Type B pancreatic cell (in vitro differentiated cells): ENCODE results near the gene ADGRV1. TPM values are rescaled to one million over a fixed set of nuclear protein-coding genes. Genes with fewer than 3 reads are reported as not detected.

ENCODE experiments used
- DNase-seq: peaks from one replicate; pipeline ENCODE4 v3.0.0; 2021; ENCODE audit warnings: mixed read lengths; ENCODE audit not compliant: unreplicated experiment; ENCODE audit errors: extremely low spot score
- H3K27ac Mint-ChIP-seq: 2 replicates; pipeline ENCODE4 v1.8.0; 2021; ENCODE audit warnings: mild to moderate bottlenecking, mixed read lengths
- H3K27me3 Mint-ChIP-seq: 2 replicates; pipeline ENCODE4 v1.8.0; 2021; ENCODE audit warnings: mixed read lengths
- H3K36me3 Mint-ChIP-seq: 2 replicates; pipeline ENCODE4 v1.8.0; 2021; ENCODE audit warnings: mixed read lengths
- H3K4me1 Mint-ChIP-seq: one replicate; pipeline ENCODE4 v1.8.0; 2021; ENCODE audit warnings: mixed read lengths; ENCODE audit not compliant: unreplicated experiment
- H3K4me3 Mint-ChIP-seq: 2 replicates; pipeline ENCODE4 v1.8.0; 2021; ENCODE audit warnings: mild to moderate bottlenecking, mixed read lengths
- H3K9me3 Mint-ChIP-seq: 2 replicates; pipeline ENCODE4 v1.8.0; 2021; ENCODE audit warnings: mixed read lengths
- total RNA-seq: library from RNA; stranded (reverse); gene quantifications from 2 replicates; pipeline ENCODE4 v1.2.1, GENCODE V29; 2021; ENCODE audit warnings: low replicate concordance
- TF ChIP-seq, protein P1 (sequence below): fragments of 200-600 bp; sonication (generic); conservative IDR thresholded peaks from 2 replicates; pipeline ENCODE4 v1.5.0; 2021; ENCODE audit warnings: antibody characterized with exemption, mild to moderate bottlenecking

Gene ADGRV1
- total RNA-seq, 1 donor from 2014 or later: 29.5 TPM

- Mint-ChIP-seq H3K27ac (peak overlapping the region; percentile 19), H3K9me3 (no peaks in the 10 kb centered on the region), H3K27me3 (no peaks in the 10 kb centered on the region)
These were observed 469.0 kb downstream of the ADGRV1 start for GRCh38 chr5:91027405-91028139.

DNA sequence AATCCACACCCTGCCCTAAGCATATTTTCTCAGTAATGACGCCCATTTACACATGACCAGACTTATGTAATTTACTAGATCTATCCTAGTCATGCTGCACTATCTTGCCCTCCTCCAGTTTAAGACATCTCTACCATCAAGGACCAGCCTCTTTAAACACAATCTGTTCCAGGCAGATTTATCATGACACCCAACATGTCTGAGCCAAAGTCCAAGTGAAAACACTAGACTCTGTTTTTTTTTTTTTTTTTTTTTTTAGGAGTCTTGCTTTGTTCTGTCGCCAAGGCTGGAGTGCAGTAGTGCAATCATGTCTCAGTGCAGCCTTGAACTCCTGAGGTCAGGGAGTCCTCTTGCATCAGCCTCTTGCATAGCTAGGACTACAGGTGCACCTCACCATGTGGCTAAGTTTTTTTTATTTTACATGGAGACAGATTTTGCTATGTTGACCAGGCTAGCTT lies 469.9 kb downstream of the ADGRV1 start:
- H3K36me3 Mint-ChIP-seq: no peaks in the 10 kb centered on the region
- no peaks in the 10 kb centered on the region for H3K9me3 Mint-ChIP-seq
- TF ChIP-seq, protein P1, sequence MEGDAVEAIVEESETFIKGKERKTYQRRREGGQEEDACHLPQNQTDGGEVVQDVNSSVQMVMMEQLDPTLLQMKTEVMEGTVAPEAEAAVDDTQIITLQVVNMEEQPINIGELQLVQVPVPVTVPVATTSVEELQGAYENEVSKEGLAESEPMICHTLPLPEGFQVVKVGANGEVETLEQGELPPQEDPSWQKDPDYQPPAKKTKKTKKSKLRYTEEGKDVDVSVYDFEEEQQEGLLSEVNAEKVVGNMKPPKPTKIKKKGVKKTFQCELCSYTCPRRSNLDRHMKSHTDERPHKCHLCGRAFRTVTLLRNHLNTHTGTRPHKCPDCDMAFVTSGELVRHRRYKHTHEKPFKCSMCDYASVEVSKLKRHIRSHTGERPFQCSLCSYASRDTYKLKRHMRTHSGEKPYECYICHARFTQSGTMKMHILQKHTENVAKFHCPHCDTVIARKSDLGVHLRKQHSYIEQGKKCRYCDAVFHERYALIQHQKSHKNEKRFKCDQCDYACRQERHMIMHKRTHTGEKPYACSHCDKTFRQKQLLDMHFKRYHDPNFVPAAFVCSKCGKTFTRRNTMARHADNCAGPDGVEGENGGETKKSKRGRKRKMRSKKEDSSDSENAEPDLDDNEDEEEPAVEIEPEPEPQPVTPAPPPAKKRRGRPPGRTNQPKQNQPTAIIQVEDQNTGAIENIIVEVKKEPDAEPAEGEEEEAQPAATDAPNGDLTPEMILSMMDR: no peak
- no peak for DNase-seq
- H3K4me3 Mint-ChIP-seq: no peak overlapping the region
- no peaks in the 10 kb centered on the region for H3K27me3 Mint-ChIP-seq
- no peak overlapping the region for H3K27ac Mint-ChIP-seq
- H3K4me1 Mint-ChIP-seq: peaks cover 24% of the 10 kb centered on the region

More at GRCh38 chr5:91027405-91028139, 469.0 kb downstream of the ADGRV1 start:
- H3K4me3 Mint-ChIP-seq: no peak overlapping the region
- DNase-seq: no peak
- no peaks in the 10 kb centered on the region for H3K36me3 Mint-ChIP-seq
- H3K4me1 Mint-ChIP-seq: peaks cover 24% of the 10 kb centered on the region
- TF ChIP-seq, protein P1: no peak

DNA sequence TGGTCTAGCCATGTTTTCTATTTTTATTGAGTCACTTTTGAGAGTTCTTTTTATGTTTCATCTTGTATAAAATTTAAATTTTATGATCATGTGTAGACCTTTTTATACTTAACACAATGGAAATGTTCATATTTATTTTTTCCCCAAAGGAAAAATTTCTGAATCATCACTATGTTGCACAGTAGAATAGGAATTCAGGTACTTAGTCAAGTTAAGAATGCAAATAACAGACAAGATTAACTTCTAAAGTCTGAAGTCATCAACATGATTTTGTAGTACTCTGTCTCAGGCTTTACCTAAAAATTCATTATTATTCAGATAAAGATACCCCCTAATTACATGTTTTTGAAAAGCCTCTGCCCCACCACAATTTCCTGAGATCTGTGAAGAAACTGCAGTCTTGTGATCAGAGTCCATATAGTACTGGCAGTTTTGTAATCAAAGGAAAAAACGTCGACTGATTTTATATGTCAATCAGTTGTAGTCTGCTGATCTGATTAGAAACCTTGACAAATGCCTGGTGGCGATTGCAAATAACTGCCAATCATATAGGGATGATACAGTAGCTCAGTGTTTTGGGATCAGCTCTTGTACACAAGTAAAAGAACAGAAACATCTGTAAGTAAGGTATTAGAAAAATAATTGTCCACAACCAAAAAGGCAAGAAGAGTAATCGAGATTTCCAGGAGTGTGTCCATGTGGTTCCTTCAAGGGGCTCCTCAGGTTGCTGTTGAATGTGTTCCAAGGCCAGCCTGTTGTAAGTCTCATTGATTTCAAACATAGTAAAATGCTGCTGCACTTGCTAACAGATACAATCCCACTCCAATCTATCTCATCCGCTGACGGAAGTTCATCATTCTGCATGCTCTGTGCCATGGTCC lies 472.2 kb downstream of the ADGRV1 start:
- Mint-ChIP-seq H3K36me3 (no peaks in the 10 kb centered on the region), H3K4me1 (peaks cover 17% of the 10 kb centered on the region), H3K27me3 (no peaks in the 10 kb centered on the region), H3K4me3 (no peak overlapping the region), H3K9me3 (no peaks in the 10 kb centered on the region), H3K27ac (no peak overlapping the region)
- no peak for DNase-seq
- TF ChIP-seq, protein P1: no peak

DNA sequence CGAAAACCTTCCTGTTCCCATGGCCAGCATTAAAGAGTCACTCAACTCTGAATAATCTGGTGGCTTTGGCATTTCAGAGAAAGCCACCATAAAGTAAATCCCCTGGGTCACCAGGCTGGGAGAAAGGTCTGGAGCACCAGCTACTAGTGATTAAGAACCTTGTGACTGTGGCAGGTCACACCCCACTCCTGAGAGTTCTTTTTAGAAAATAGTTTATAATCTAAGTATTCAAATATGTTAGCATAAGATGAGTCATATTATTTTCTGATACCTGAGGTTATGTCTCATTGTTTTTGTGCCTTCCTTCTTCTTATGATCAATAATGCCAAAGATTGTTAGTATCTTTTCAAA lies 472.8 kb downstream of the ADGRV1 start:
- TF ChIP-seq, protein P1: no peak
- H3K4me1 Mint-ChIP-seq: peaks cover 17% of the 10 kb centered on the region

DNA sequence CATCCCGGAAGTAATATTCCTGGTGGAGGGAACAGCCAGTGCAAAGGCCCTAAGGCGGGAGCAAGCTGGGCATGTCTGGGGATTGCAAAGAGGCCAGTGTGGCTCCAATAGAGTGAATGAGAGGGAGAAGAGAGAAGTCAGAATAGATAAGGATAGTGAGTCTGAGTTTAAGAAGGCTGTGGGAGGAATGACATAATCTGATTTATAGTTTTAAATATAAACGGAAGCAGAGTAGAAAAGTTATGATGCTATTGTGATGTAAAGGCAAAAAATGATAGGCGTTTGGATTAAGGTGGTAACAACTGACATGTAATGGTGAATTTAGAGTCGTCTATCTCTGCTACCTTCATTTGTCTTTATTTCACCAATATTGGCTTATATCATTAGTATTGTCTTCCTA lies 473.5 kb downstream of the ADGRV1 start:
- peaks cover 15% of the 10 kb centered on the region for H3K4me1 Mint-ChIP-seq
- H3K36me3 Mint-ChIP-seq: no peaks in the 10 kb centered on the region
- TF ChIP-seq, protein P1: no peak
- H3K9me3 Mint-ChIP-seq: no peaks in the 10 kb centered on the region
- no peaks in the 10 kb centered on the region for H3K27me3 Mint-ChIP-seq
- H3K27ac Mint-ChIP-seq: no peak overlapping the region
- DNase-seq: no peak
- H3K4me3 Mint-ChIP-seq: no peak overlapping the region

More for the DNA sequence above, 472.8 kb downstream of the ADGRV1 start:
- Mint-ChIP-seq H3K36me3 (no peaks in the 10 kb centered on the region), H3K4me3 (no peak overlapping the region), H3K27me3 (no peaks in the 10 kb centered on the region), H3K9me3 (no peaks in the 10 kb centered on the region), H3K27ac (no peak overlapping the region)
- no peak for DNase-seq
